Dedifferentiated amniotic fluid mesenchymal stem cell (primary cell): Measurements from ENCODE around the gene ZNF219.

Experiments used
- DNase-seq: peaks from one replicate; pipeline ENCODE4 v3.0.0-alpha.2; 2016; ENCODE audit errors: extremely low spot score

ZNF219 gene

DNA sequence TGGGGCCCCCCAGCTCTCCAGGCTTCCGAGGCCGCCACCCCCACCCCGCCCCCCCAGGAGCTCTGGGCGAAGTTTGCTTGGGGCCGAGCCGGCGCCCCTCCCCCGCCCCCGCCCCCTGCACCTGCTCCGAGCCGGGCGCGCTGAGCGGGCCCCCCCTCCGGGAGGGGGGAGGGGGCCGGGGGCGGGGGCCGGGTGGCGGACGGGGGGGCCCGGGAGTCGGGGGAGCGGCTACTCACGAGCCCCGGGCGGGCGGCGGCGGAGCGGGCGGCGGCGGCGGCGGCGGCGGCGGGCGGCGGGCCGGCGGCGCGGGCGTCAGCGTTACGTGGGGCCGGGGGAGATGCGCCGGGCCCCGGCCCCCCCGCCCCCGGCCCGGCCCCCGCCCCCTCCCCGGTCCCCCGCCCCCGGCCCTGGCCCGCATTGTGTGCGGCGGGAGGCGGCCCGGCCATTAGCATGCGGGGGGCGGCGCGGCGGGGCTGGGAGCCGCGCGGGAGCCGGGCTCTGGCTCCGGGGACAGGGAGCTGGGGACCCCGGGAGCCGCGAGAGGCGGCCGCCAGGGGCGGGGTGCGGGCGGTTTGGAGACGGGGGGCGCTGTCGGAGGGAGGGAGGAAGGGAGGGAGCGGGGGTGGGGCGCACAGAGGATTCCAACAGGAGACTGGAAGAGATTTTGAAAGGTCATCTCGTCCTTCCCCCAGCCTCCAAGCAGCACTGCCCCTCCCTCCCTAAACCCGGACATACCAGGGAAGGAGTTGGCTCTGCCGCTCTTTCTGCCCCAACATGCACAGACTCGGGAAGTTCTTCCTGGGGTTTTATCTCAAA, at the start of gene ZNF219:
Gene ZNF219, minus strand, starts transcription at position 580 of the 816 bp plus-strand sequence. CDS start 5,064 bp downstream, outside the sequence.
- DNase-seq = peak; percentile 34

DNA sequence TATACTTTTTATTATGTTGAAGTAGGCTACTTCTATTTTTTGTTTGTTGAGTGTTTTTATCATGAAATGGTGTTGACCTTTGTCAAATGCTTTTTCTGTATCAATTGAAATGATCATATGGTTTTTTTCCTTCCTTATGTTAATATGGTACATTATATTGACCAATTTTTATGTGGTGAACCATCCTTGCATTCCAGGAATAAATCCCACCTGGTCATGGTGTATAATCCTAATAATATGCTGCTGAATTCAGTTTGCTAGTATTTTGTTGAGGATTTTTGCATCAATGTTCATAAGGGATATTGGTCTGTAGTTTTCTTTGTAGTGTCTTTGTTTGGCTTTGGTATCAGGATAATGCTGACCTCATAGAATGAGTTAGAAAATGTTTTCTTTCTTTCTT, 47.0 kb upstream of the ZNF219 start:
- no peak for DNase-seq

GRCh38 chr14:21142357-21142756, 43.9 kb upstream of the ZNF219 start:
- DNase-seq = no peak

GRCh38 chr14:21136024-21136423, 37.6 kb upstream of the ZNF219 start:
- no peak for DNase-seq

DNA sequence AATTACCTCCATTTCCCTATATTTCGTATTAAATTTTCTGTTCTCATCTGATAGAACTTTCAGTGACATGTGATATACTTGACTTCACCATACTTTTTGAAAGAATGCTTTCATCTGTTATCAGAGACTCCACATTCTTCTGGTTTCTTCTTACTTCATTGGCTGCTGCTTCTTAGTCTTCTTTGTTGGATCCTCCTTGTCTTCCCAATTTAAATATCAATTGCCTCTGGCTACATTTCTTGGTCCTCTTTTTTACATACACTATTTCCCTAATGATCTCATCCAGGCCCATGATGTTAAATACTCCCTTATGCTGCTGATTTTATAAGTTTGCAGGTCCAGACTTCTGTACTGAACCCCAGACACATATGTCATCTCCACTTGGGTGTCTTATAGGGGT, 35.4 kb upstream of the ZNF219 start:
- DNase-seq = no peak

DNA sequence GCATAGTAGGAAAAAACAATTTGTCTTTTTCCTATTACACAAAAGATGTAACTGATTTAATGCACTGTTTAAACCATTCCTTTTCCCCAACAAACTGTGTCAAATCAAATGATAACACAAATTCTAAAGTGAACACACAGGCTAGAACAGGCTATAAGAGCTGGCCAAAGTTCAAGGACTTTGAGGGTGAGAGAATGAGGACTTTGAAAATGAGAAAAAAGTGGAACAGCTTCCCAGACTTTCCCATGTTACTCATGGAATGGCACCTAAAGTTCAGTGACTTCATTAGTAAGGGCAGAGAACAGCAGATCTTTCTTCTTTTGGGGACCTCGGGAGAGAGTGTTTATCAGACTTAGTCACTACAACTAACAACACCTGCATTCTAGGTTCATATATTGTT, 25.0 kb upstream of the ZNF219 start:
- DNase-seq = no peak

DNA sequence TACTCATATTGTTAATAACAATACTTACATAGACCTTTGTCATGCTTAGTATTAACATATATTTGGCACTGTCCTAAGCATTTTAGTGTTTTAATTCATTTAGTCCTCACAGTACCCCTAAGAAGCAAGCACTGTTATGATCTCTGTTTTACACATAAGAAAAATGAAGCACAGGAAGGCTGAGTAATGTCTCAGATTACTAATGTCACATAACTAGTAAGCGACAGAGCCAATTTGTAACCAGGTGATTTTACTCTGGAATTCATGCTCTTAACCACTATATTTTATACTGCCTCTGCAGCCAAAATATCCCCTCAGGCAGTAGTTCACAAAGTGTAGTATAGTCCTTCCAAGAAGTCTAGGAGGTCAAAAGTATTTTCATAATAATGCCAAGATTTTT, 22.7 kb upstream of the ZNF219 start:
- DNase-seq = no peak

- DNase-seq = no peak
These were observed 22.2 kb upstream of the ZNF219 start for GRCh38 chr14:21120686-21121085.

GRCh38 chr14:21118933-21119332, 20.5 kb upstream of the ZNF219 start:
- no peak for DNase-seq

GRCh38 chr14:21113369-21113768, 14.9 kb upstream of the ZNF219 start:
- no peak for DNase-seq

- DNase-seq = no peak
These were observed 13.8 kb upstream of the ZNF219 start for GRCh38 chr14:21112255-21112654.

- no peak for DNase-seq
These were observed 11.1 kb upstream of the ZNF219 start for GRCh38 chr14:21109377-21110138.

DNA sequence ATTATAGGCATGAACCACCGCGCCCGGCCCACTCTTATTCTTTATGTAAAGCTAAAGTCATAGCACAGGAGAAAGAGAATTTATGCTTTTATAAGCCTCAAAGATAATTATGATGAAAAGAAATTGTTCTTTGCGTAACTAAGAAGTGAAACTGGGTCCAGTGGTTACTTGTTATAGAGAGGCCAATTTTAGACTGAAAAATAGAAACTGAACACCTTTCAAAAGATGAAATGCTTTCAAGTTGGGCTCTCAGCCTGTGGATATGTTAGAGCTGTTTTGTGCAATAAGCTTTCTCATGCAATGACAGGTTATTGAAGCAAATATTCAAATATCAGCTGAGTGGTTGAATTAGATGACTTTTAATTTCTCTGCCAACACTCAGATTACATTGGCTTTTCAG, 10.3 kb upstream of the ZNF219 start:
- DNase-seq = no peak

DNA sequence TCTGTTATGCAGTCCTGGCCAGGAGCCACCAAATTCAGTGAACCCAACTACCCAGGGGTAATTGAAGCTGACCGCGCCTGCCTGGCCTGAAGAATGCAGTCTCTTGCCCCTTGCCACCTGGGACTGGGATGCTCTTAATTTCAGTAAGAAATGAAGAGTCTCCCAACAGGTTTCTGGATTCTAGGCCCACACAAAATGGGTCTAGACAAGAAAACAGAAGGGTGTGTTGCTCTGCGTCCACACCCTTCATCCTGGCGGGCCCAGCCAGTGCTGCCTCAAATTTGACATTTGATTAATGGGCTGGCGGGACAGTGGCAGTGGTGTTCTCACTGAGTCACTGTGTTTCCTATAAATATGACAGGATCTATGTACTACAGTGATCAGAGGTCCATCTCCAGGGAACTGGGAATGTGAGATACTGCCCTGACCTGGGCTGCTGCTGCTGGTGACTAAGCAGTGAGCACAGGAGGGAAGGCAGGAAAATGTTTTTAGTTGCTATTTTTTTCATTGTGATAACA, 8.9 kb upstream of the ZNF219 start:
- no peak for DNase-seq

DNA sequence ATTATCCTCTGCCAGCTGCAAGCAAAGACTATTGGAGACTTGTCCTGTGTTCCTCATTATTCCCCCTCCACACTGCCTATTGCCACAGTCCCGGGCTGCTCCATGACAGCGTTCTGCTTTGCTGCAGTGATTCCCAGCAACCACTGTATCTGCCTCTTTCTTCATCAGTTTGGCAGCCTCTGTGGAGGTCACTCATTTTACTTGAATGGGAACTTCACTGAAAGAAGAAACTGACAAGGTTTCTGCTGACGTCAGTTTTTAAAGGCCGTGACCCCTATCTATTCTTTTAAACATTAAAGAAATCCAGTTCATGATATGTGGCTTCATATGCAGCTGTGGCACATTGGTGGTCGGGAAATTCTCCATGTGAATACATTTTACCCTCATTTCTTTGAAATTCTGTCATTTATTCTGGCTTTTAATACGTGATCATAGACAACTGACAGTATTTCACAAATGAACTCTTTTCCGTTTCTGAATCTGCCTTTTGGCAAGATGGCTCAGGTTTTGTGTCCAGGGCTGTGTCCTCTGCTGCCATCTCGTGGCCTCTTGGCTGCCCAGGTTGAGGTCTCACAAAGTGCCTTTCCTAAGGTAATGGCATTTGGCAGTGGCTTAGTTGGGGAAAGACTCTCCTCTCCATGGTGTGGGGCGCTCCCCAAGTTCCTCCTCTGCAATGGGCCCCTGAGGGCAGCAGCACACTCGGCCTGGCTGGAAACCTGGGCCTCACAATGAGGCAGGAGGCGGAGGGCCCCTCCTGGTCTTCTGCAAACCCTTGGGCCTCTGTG, 8.2 kb upstream of the ZNF219 start:
- peak; percentile 65 for DNase-seq

- DNase-seq = no peak
These were observed 7.7 kb upstream of the ZNF219 start for GRCh38 chr14:21106176-21106497.

GRCh38 chr14:21105095-21105494, 6.6 kb upstream of the ZNF219 start:
- no peak for DNase-seq

DNA sequence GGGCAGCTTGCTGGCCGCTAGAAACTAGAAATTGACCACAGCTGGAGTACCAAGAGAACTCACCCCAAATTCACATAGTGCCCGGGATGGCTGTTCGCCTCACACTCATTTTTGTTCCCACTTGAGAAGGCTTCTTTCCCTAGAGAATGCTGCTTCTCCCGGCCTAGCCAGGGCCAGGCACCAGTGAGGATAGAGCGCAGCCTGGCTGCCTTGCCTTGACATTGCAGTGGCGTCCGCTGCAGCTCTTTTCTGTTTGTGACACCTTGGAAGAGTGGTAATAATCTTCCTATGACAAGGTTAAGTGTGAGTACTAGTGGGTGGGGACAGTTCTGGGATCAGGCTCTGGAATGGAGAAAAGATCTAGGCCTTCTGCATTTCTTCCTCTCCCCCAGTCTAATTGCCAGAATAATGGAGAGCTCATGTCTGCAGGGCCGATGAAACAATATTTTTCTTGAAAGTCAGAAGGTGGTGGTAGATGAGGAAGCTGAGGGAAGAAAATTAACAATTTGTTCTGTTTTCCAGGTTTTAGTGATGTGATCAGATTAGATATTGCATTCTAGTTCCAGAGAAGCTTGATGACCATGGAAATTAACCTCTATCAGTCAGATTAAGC, 6.1 kb upstream of the ZNF219 start:
- DNase-seq = peak; percentile 71

GRCh38 chr14:21103710-21104447, 5.4 kb upstream of the ZNF219 start:
- DNase-seq = peak; percentile 96

DNA sequence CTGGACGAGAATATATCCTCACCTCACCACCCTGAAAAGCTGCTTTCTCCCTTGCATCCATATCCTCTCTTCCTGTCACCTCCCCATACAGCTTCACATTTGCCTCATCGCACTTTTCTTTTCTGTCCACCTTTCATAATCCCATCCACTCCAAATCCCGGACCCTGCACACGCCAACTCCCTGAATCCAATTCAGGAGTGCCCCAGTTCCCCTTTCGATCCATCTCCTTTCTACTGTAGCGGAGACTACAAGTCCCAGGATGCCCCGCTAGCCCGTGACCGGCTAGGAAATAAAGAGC, 4.9 kb upstream of the ZNF219 start:
- DNase-seq = no peak
